Liver (tissue), 9 donors: ENCODE results near the gene ZNF664. TPM values are rescaled to one million over a fixed set of nuclear protein-coding genes. Genes with fewer than 3 reads are reported as not detected.
A peak's percentile ranks its signal among the peaks of the same experiment; 100 is the strongest.

Source experiments
- DNase-seq: peaks from one replicate; pipeline ENCODE4 v3.0.0-alpha.2; 2017; ENCODE audit warnings: low spot score
- H3K27ac ChIP-seq, 2 donors: one replicate each; pipeline ENCODE4 v1.7.0; 2013; ENCODE audit warnings: inconsistent platforms in 2 of 2, low read length in 2 of 2, control low read depth in 1 of 2, low read depth in 1 of 2, mild to moderate bottlenecking in 1 of 2
- H3K27me3 ChIP-seq, 4 donors: one replicate each; pipeline versions ENCODE4 v1.6.1 to v1.7.0; 2013; ENCODE audit warnings: low read length in 3 of 4, inconsistent platforms in 1 of 4, mild to moderate bottlenecking in 1 of 4, moderate library complexity in 1 of 4; ENCODE audit not compliant: control insufficient read depth in 4 of 4, insufficient read depth in 4 of 4
- H3K36me3 ChIP-seq, 4 donors: one replicate each; pipeline versions ENCODE4 v1.6.1 to v1.7.0; 2013; ENCODE audit warnings: low read length in 3 of 4, mild to moderate bottlenecking in 3 of 4, low read depth in 1 of 4, moderate library complexity in 1 of 4; ENCODE audit not compliant: control insufficient read depth in 4 of 4, insufficient read depth in 3 of 4
- H3K4me1 ChIP-seq, 4 donors: one replicate each; pipeline versions ENCODE4 v1.6.1 to v1.7.0; 2013; ENCODE audit warnings: low read length in 3 of 4, mild to moderate bottlenecking in 3 of 4, moderate library complexity in 1 of 4; ENCODE audit not compliant: control insufficient read depth in 4 of 4, insufficient read depth in 4 of 4
- H3K4me3 ChIP-seq, 3 donors: one replicate each; pipeline versions ENCODE4 v1.6.1 to v1.7.0; 2013; ENCODE audit warnings: low read length in 3 of 3, control low read depth in 1 of 3, low read depth in 1 of 3, mild to moderate bottlenecking in 1 of 3
- H3K9ac ChIP-seq, 2 donors: one replicate each; pipeline ENCODE4 v1.7.0; 2013; ENCODE audit warnings: low read length in 2 of 2, mild to moderate bottlenecking in 2 of 2, moderate library complexity in 2 of 2, control low read depth in 1 of 2, low read depth in 1 of 2
- H3K9me3 ChIP-seq, 4 donors: one replicate each; pipeline versions ENCODE4 v1.6.1 to v1.7.0; 2013; ENCODE audit warnings: low read length in 3 of 4; ENCODE audit not compliant: control insufficient read depth in 4 of 4
- EGR1 ChIP-seq, 2 donors: IDR thresholded peaks; 2 replicates each; pipeline ENCODE4 v1.6.1; 2016 to 2018; ENCODE audit warnings: antibody characterized with exemption in 2 of 2, low read depth in 2 of 2
- FOXA1 ChIP-seq: IDR thresholded peaks from 2 replicates; pipeline ENCODE4 v1.6.1; 2016; ENCODE audit warnings: antibody characterized with exemption
- GABPA ChIP-seq, 2 donors: IDR thresholded peaks in 1 of 2; conservative IDR thresholded peaks in 1 of 2; 2 replicates each; pipeline ENCODE4 v1.6.1; 2016; ENCODE audit warnings: antibody characterized with exemption in 2 of 2, mild to moderate bottlenecking in 1 of 2, moderate library complexity in 1 of 2
- HNF4A ChIP-seq, 2 donors: conservative IDR thresholded peaks; 2 replicates each; pipeline ENCODE4 v1.6.1; 2016; ENCODE audit warnings: antibody characterized with exemption in 2 of 2, mild to moderate bottlenecking in 2 of 2
- HNF4G ChIP-seq: IDR thresholded peaks from 2 replicates; pipeline ENCODE4 v1.6.1; 2016; ENCODE audit warnings: antibody characterized with exemption
- JUND ChIP-seq, 2 donors: IDR thresholded peaks; 2 replicates each; pipeline ENCODE4 v1.6.1; 2016; ENCODE audit warnings: antibody characterized with exemption in 2 of 2
- MAX ChIP-seq: IDR thresholded peaks from 2 replicates; pipeline ENCODE4 v1.6.1; 2016; ENCODE audit warnings: antibody characterized with exemption
- NR2F2 ChIP-seq: IDR thresholded peaks from 2 replicates; pipeline ENCODE4 v1.6.1; 2016; ENCODE audit warnings: antibody characterized with exemption
- RAD21 ChIP-seq, 2 donors: IDR thresholded peaks; 2 replicates each; pipeline ENCODE4 v1.6.1; 2016; ENCODE audit warnings: antibody characterized with exemption in 2 of 2, mild to moderate bottlenecking in 2 of 2
- RXRA ChIP-seq, 2 donors: IDR thresholded peaks; 2 replicates each; pipeline ENCODE4 v1.6.1; 2017 to 2018; ENCODE audit warnings: antibody characterized with exemption in 2 of 2, mild to moderate bottlenecking in 1 of 2
- SP1 ChIP-seq: IDR thresholded peaks from 2 replicates; pipeline ENCODE4 v1.6.1; 2018; ENCODE audit warnings: antibody characterized with exemption, mild to moderate bottlenecking
- TAF1 ChIP-seq: conservative IDR thresholded peaks from 2 replicates; pipeline ENCODE4 v1.6.1; 2016; ENCODE audit warnings: antibody characterized with exemption, mild to moderate bottlenecking
- YY1 ChIP-seq: IDR thresholded peaks from 2 replicates; pipeline ENCODE4 v1.6.1; 2016; ENCODE audit warnings: antibody characterized with exemption, mild to moderate bottlenecking
- ZBTB33 ChIP-seq: IDR thresholded peaks from 2 replicates; pipeline ENCODE4 v1.6.1; 2016; ENCODE audit warnings: antibody characterized with exemption
- WGBS: extraction: QIAGEN DNeasy Blood & Tissue Kit; methylation state at CpG from one replicate; pipeline ENCODE4 v1.1.7; 2013; 5-methylcytosine and 5-hydroxymethylcytosine counted together
- polyA plus RNA-seq, 2 donors: library from polyadenylated mRNA; stranded (reverse) in 1 of 2; unstranded in 1 of 2; fragments of 200-250 nt in 1 of 2; fragments of >200 nt in 1 of 2; fragmentation: Nextera tagmentation in 1 of 2; extraction: Ambion mirVana in 1 of 2; gene quantifications; one replicate each; pipeline versions ENCODE4 v1.2.1 to v1.2.3, GENCODE V29; 2013 to 2015
- total RNA-seq, 2 donors: library from RNA; depleted of rRNA; stranded (reverse); fragments of >200 nt; gene quantifications; one replicate each; pipeline ENCODE4 v1.2.3, GENCODE V29; 2014
- TF ChIP-seq, protein P1 (sequence below): fragments of 150-350 bp; IDR thresholded peaks from 2 replicates; pipeline ENCODE4 v1.5.1; 2017; ENCODE audit warnings: improper control_type of control experiment, low read depth, low read length; ENCODE audit not compliant: missing input control
- TF ChIP-seq, protein P2 (sequence below): IDR thresholded peaks from 2 replicates; pipeline ENCODE4 v1.6.1; 2016; ENCODE audit warnings: antibody characterized with exemption
- TF ChIP-seq, protein P3 (sequence below): IDR thresholded peaks from 2 replicates; pipeline ENCODE4 v1.6.1; 2016; ENCODE audit warnings: antibody characterized with exemption, mild to moderate bottlenecking
- donor health status: healthy.
- donor health status: healthy.
- donor health status: healthy.
- donor health status: healthy.
- donor health status: healthy.

The ZNF664 gene
- total and polyA plus RNA-seq, 4 donors: 7.2 to 40.3 (median 29.6) TPM

GRCh38 chr12:124007826-124008570 lies 35.0 kb downstream of the ZNF664 start (continued):
- TF ChIP-seq HNF4A (conservative IDR thresholded peaks at IDR 0.05): peak in 1 of 2 donors; percentile 42

DNA sequence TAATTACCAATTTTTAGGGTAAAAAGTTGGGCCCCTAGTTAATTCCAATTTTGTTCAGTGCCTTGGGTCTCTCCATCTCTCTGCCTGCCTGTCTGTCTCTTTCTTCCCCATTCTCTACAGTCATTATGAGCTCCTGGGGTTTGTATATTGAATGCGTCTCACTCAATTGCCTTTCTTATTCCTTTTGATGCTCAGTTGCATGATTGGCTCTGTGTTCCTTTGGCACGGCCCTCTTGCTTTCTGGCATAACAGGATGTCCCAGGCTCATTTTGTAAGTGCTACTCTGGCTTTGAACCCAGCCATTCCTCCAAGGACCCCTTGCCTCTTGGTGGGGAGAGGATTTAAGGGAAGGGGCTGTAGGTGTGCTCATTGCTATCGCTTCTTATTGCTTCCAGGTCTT lies 35.6 kb downstream of the ZNF664 start:
- no peaks in the 10 kb centered on the region for H3K27me3 ChIP-seq
- H3K27ac ChIP-seq: no peak overlapping the region
- H3K36me3 ChIP-seq: peaks cover 5 to 15% (median 13%) of the 10 kb centered on the region in 4 donors
- H3K4me3 ChIP-seq: no peak overlapping the region
- no peak overlapping the region for H3K9ac ChIP-seq
- peaks cover 3 to 29% (median 24%) of the 10 kb centered on the region in 4 donors for H3K4me1 ChIP-seq
- no peaks in the 10 kb centered on the region for H3K9me3 ChIP-seq
- 83% methylated on average over 3 of the region's 3 CpGs for WGBS
- TF ChIP-seq HNF4G (no peak), FOXA1 (no peak), JUND (IDR thresholded peaks at IDR 0.05) (no peak), RXRA (IDR thresholded peaks at IDR 0.05) (no peak), RAD21 (IDR thresholded peaks at IDR 0.05) (no peak), TAF1 (no peak), ZBTB33 (no peak), HNF4A (conservative IDR thresholded peaks at IDR 0.05) (no peak), YY1 (no peak), NR2F2 (no peak), GABPA (IDR thresholded peaks at IDR 0.05 in 1 of 2, conservative IDR thresholded peaks at IDR 0.05 in 1 of 2) (no peak), EGR1 (IDR thresholded peaks at IDR 0.05; ENCODE audit: low read depth in 2 of 2) (no peak), MAX (no peak), SP1 (no peak)
- TF ChIP-seq, protein P1, sequence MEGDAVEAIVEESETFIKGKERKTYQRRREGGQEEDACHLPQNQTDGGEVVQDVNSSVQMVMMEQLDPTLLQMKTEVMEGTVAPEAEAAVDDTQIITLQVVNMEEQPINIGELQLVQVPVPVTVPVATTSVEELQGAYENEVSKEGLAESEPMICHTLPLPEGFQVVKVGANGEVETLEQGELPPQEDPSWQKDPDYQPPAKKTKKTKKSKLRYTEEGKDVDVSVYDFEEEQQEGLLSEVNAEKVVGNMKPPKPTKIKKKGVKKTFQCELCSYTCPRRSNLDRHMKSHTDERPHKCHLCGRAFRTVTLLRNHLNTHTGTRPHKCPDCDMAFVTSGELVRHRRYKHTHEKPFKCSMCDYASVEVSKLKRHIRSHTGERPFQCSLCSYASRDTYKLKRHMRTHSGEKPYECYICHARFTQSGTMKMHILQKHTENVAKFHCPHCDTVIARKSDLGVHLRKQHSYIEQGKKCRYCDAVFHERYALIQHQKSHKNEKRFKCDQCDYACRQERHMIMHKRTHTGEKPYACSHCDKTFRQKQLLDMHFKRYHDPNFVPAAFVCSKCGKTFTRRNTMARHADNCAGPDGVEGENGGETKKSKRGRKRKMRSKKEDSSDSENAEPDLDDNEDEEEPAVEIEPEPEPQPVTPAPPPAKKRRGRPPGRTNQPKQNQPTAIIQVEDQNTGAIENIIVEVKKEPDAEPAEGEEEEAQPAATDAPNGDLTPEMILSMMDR: no peak
- TF ChIP-seq, protein P2, sequence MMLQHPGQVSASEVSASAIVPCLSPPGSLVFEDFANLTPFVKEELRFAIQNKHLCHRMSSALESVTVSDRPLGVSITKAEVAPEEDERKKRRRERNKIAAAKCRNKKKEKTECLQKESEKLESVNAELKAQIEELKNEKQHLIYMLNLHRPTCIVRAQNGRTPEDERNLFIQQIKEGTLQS: no peak
- TF ChIP-seq, protein P3, sequence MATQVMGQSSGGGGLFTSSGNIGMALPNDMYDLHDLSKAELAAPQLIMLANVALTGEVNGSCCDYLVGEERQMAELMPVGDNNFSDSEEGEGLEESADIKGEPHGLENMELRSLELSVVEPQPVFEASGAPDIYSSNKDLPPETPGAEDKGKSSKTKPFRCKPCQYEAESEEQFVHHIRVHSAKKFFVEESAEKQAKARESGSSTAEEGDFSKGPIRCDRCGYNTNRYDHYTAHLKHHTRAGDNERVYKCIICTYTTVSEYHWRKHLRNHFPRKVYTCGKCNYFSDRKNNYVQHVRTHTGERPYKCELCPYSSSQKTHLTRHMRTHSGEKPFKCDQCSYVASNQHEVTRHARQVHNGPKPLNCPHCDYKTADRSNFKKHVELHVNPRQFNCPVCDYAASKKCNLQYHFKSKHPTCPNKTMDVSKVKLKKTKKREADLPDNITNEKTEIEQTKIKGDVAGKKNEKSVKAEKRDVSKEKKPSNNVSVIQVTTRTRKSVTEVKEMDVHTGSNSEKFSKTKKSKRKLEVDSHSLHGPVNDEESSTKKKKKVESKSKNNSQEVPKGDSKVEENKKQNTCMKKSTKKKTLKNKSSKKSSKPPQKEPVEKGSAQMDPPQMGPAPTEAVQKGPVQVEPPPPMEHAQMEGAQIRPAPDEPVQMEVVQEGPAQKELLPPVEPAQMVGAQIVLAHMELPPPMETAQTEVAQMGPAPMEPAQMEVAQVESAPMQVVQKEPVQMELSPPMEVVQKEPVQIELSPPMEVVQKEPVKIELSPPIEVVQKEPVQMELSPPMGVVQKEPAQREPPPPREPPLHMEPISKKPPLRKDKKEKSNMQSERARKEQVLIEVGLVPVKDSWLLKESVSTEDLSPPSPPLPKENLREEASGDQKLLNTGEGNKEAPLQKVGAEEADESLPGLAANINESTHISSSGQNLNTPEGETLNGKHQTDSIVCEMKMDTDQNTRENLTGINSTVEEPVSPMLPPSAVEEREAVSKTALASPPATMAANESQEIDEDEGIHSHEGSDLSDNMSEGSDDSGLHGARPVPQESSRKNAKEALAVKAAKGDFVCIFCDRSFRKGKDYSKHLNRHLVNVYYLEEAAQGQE: no peak
- DNase-seq: no peak
